MM.1S (cell line): ENCODE data around the gene DDX31.

Source experiments
- CTCF ChIP-seq: fragments of 300-600 bp; sonication (generic); IDR thresholded peaks from 2 replicates; pipeline ENCODE4 v1.5.1; 2016; ENCODE audit warnings: antibody characterized with exemption, low read length, mixed read lengths
- EZH2 ChIP-seq: fragments of 300-600 bp; sonication (generic); optimal IDR thresholded peaks from 2 replicates; pipeline ENCODE3; 2017; ENCODE audit warnings: low read depth, mild to moderate bottlenecking, antibody characterized with exemption, low read length, mixed read lengths
- EZH2phosphoT487 ChIP-seq: fragments of 300-600 bp; sonication (generic); IDR thresholded peaks from 2 replicates; pipeline ENCODE4 v1.6.1; 2018; ENCODE audit warnings: antibody characterized with exemption, low read length

GRCh38 chr9:132554755-132555154, 115.0 kb downstream of the DDX31 start:
- no peak for TF ChIP-seq CTCF
- no peak for TF ChIP-seq EZH2
- TF ChIP-seq EZH2phosphoT487, result no peak
